VCaP (cell line): ENCODE results near the gene KNDC1.
"Not testable (repeated sequence)": the region's sequence is repeated elsewhere in the genome, so short reads cannot be mapped to it uniquely, and the experiment has no call there.

Source experiments
- H3K27ac ChIP-seq: fragments of 450-650 bp; 2 replicates; pipeline ENCODE4 v1.5.1; 2017
- CTCF ChIP-seq: fragments of 450-650 bp; conservative IDR thresholded peaks from 2 replicates; pipeline ENCODE4 v1.5.1; 2017; ENCODE audit warnings: mild to moderate bottlenecking, moderate library complexity

The KNDC1 gene

GRCh38 chr10:133150226-133150625 is 9.8 kb upstream of the KNDC1 start:
- no peak for TF ChIP-seq CTCF
- no peak overlapping the region for H3K27ac ChIP-seq

GRCh38 chr10:133150656-133151055 is 9.4 kb upstream of the KNDC1 start:
- TF ChIP-seq CTCF: no peak
- no peak overlapping the region for H3K27ac ChIP-seq

DNA sequence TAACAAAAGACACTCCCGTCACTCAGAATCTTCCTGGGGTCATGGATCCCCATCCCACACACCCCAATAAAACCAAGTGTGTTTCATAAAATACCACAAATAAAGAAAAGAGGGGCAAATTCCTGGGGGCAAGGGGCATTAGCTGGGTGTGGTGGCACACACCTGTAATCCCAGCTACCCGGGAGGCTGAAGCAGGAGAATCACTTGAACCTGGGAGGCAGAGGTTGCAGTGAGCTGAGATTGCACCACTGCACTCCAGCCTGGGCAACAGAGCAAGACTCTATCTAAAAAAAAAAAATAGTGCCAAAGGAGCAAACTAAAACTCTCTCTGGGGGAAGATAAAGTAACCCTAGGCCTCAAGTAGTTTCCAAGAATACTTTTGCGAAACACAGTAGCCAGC is 8.9 kb upstream of the KNDC1 start:
- H3K27ac ChIP-seq: not testable (repeated sequence)

DNA sequence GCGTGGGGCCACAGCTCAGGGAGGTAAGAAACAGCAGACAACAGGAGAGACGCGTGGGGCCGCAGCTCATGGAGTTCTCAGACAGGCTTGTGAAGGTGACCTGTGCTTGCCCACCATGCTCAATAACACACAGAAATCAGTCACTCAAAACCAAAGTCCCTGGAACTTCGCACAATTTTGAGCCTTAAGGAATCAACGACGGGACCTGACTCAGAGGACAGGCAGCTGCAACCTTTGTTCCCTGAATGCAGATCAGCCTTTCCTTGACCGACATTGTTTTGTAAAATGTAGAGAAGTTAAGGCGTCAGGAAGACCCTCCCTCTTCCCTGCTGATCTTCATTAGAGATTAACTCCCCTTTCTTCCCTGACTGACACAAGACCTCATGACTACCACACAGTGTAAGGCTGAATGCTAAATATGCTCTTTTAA is 8.5 kb upstream of the KNDC1 start:
- H3K27ac ChIP-seq: no peak overlapping the region
- no peak for TF ChIP-seq CTCF

DNA sequence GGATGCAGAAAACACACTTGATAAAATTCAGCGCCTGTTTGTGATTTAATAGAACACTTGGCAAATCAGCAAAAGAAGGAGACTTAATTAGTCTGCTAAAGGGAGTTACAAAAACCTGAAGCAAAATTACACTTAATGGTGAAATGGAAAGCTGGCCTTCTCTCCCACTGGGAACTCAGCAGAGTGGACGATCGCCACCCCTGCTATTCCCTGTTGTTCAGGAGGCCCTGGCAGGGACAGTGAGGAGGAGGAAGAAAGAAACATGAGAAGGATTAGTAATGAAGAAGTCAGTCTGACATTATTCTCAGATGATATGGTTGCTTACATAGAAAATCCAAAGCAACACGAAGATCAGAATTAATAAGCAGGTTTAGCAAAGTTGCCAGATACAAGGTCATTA is 5.6 kb upstream of the KNDC1 start:
- no peak overlapping the region for H3K27ac ChIP-seq
- no peak for TF ChIP-seq CTCF

DNA sequence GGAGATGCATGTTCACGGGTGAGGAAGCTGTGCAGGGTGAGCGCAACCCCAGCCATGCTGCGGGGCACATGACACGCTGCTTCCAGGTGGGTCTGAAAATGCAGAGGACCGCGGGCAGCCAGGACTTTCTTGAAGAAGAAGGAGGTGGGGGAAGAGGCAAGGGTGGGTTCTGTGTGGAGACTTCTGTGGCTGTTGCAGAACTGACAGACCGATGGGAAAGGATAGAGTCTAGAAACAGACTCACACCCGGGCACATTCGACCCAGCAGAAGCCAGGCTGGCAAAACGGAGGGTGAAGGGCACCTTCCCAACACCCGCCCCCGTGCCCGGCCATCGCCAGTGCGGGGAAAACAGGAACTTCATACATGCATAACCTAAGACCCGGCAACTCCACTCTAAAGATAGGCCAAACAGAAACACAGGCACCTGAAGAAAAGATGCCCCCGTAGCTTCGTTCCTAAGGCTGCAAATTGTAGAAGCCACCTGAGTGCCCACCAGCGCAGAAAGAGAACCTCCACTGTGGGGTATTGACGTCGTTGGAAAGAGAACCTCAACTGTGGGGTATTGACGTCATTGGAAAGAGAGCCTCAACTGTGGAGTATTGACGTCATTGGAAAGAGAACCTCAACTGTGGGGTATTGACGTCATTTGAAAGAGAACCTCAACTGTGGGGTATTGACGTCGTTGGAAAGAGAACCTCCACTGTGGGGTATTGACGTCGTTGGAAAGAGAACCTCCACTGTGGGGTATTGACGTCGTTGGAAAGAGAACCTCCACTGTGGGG is 4.8 kb upstream of the KNDC1 start:
- H3K27ac ChIP-seq: no peak overlapping the region
- TF ChIP-seq CTCF: no peak

GRCh38 chr10:133156674-133157579 is 3.1 kb upstream of the KNDC1 start:
- TF ChIP-seq CTCF: no peak
- H3K27ac ChIP-seq: no peak overlapping the region
